SJSA1 (cell line): ENCODE measurements around the gene SPACA1. TPM values are rescaled to one million over a fixed set of nuclear protein-coding genes. Genes with fewer than 3 reads are reported as not detected.

Experiments used
- DNase-seq, 2 experiments: peaks; one replicate each; pipeline ENCODE4 v3.0.0-alpha.2; 2015 to 2020; ENCODE audit warnings: low spot score in 2 of 2, low read depth in 1 of 2
- H3K27ac ChIP-seq: fragments of 250-450 bp; sonication (Bioruptor Pico); 2 replicates; pipeline ENCODE4 v1.5.1; 2020; ENCODE audit warnings: mild to moderate bottlenecking, moderate library complexity
- H3K27me3 ChIP-seq: fragments of 250-450 bp; sonication (Bioruptor Pico); replicated peaks from 2 replicates; pipeline ENCODE4 v1.5.1; 2020; ENCODE audit warnings: mild to moderate bottlenecking, moderate library complexity
- H3K36me3 ChIP-seq: fragments of 250-450 bp; sonication (Bioruptor Pico); 2 replicates; pipeline ENCODE4 v1.5.1; 2020; ENCODE audit warnings: mild to moderate bottlenecking
- H3K4me1 ChIP-seq: fragments of 250-450 bp; sonication (Bioruptor Pico); replicated peaks from 2 replicates; pipeline ENCODE4 v1.6.1; 2021; ENCODE audit warnings: mild to moderate bottlenecking
- H3K4me3 ChIP-seq: fragments of 250-450 bp; sonication (Bioruptor Pico); 2 replicates; pipeline ENCODE4 v1.5.1; 2020; ENCODE audit warnings: mild to moderate bottlenecking
- H3K9me3 ChIP-seq: fragments of 250-450 bp; sonication (Bioruptor Pico); replicated peaks from 2 replicates; pipeline ENCODE4 v1.5.1; 2020; ENCODE audit warnings: mild to moderate bottlenecking
- total RNA-seq: library from RNA; depleted of rRNA; stranded (reverse); fragments of >200 nt; shearing (Covaris generic); gene quantifications from 2 replicates; pipeline ENCODE4 v1.2.3, GENCODE V29; 2014; rRNA removed

The SPACA1 gene
- total RNA-seq, 1 experiment from 2014 or later = not detected

GRCh38 chr6:88116276-88116675, 68.6 kb downstream of the SPACA1 start:
- H3K4me3 ChIP-seq = no peak overlapping the region

More at GRCh38 chr6:88116276-88116675, 68.6 kb downstream of the SPACA1 start:
- no peak for DNase-seq
- Histone ChIP-seq H3K27me3 (0 out of 2 replicates have a peak, but pooled peaks cover 5% of the 10 kb centered on the region), H3K27ac (no peak overlapping the region), H3K36me3 (no peaks in the 10 kb centered on the region), H3K9me3 (no peaks in the 10 kb centered on the region), H3K4me1 (no peaks in the 10 kb centered on the region)

Other genes with a start within 250 kb of the SPACA1 start
- 0.24 and 0.50 TPM in 2 replicates for gene CNR1, start 118.5 kb downstream of the SPACA1 start, total RNA-seq